Fibroblast of mammary gland (primary cell): Measurements from ENCODE around the gene LHPP.
"Not testable (repeated sequence)": the region's sequence is repeated elsewhere in the genome, so short reads cannot be mapped to it uniquely, and the experiment has no call there.

Source experiments
- DNase-seq: peaks from one replicate; pipeline ENCODE4 v3.0.0-alpha.2; 2010; ENCODE audit warnings: low read depth
- H3K4me3 ChIP-seq: 2 replicates; pipeline ENCODE4 v1.5.1; 2011; ENCODE audit warnings: low read depth, mild to moderate bottlenecking, low read length, moderate library complexity; ENCODE audit not compliant: control insufficient read depth
- CTCF ChIP-seq: conservative IDR thresholded peaks from 2 replicates; pipeline ENCODE4 v1.5.1; 2011; ENCODE audit warnings: low read depth, low read length, inconsistent platforms; ENCODE audit not compliant: control insufficient read depth, insufficient read depth

Gene LHPP

GRCh38 chr10:124578231-124579010 is 116.8 kb downstream of the LHPP start:
- no peak overlapping the region for H3K4me3 ChIP-seq
- DNase-seq, result no peak
- TF ChIP-seq CTCF, result no peak

- no peak for TF ChIP-seq CTCF
- no peak overlapping the region for H3K4me3 ChIP-seq
- peak; percentile 68 for DNase-seq
These were observed 117.4 kb downstream of the LHPP start for GRCh38 chr10:124579011-124579399.

GRCh38 chr10:124586142-124586541 is 124.5 kb downstream of the LHPP start:
- no peak for DNase-seq
- H3K4me3 ChIP-seq, result no peak overlapping the region
- no peak for TF ChIP-seq CTCF

- DNase-seq, result no peak
- TF ChIP-seq CTCF, result no peak
- no peak overlapping the region for H3K4me3 ChIP-seq
These were observed 126.2 kb downstream of the LHPP start for GRCh38 chr10:124587811-124588211.

- DNase-seq, H3K4me3 ChIP-seq: not testable (repeated sequence)
These were observed 126.7 kb downstream of the LHPP start for GRCh38 chr10:124588341-124588735.

GRCh38 chr10:124588736-124589490 is 127.3 kb downstream of the LHPP start:
- peak; percentile 33 for DNase-seq
- TF ChIP-seq CTCF, result no peak
- H3K4me3 ChIP-seq, result no peak overlapping the region

- no peak overlapping the region for H3K4me3 ChIP-seq
- no peak for TF ChIP-seq CTCF
- DNase-seq, result no peak
These were observed 127.9 kb downstream of the LHPP start for GRCh38 chr10:124589491-124590041.
